Adrenal gland (tissue), 5 donors: ENCODE data around the gene TSFM.

Experiments
- POLR2A ChIP-seq, 2 donors: fragments of 450-650 bp; IDR thresholded peaks; one replicate each; pipeline ENCODE4 v1.6.1; 2017; ENCODE audit warnings: antibody characterized with exemption in 2 of 2, mild to moderate bottlenecking in 2 of 2, moderate library complexity in 1 of 2
- TF ChIP-seq, protein P1 (sequence below), 6 experiments: fragments of 450-650 bp in 4 of 6; fragments of 200-600 bp in 2 of 6; sonication (generic) in 1 of 6; IDR thresholded peaks; 1 replicate in 5 of 6; 2 replicates in 1 of 6; pipeline versions ENCODE4 v1.5.1 to v1.8.0; 2016 to 2021; ENCODE audit warnings: antibody characterized with exemption in 6 of 6, mild to moderate bottlenecking in 2 of 6, moderate library complexity in 1 of 6
- donor health status: DM: no; HTN: no; CAD: no.

DNA sequence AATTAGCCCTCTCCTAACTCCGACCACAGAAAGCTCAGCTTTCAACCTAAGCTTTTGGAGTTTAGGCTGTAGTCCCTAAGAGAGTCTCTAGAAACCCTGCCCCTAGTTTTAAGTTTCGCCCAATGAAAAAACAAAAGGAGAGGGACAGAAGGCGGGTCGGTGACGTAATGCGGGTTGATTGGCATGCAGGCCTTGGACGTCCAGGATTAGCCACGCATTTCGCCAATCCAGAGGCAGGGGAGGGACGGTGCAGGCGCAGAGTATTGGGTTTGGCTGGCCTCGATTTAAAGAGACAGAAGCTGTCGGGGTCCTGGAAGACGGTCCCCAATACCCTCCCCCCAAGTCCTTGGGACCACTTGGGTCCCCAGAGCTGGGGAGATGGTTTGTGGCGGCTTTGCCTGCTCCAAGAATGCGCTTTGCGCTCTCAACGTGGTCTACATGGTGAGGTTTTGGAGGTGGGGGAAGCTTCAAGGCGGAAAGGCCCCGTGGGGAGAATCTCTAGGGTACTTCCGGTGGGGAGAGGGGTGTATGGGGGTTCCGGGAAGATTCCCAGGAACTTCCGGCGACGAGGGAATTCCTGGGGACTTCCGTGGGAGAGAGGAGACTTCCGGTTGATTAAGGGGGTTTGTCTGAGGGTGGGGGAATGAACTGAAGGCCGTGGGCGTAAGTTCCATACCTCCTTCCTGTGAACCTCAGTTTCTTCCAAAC is 37.7 kb upstream of the TSFM start, which contains the start of gene TSPAN31:
- TF ChIP-seq, protein P1, sequence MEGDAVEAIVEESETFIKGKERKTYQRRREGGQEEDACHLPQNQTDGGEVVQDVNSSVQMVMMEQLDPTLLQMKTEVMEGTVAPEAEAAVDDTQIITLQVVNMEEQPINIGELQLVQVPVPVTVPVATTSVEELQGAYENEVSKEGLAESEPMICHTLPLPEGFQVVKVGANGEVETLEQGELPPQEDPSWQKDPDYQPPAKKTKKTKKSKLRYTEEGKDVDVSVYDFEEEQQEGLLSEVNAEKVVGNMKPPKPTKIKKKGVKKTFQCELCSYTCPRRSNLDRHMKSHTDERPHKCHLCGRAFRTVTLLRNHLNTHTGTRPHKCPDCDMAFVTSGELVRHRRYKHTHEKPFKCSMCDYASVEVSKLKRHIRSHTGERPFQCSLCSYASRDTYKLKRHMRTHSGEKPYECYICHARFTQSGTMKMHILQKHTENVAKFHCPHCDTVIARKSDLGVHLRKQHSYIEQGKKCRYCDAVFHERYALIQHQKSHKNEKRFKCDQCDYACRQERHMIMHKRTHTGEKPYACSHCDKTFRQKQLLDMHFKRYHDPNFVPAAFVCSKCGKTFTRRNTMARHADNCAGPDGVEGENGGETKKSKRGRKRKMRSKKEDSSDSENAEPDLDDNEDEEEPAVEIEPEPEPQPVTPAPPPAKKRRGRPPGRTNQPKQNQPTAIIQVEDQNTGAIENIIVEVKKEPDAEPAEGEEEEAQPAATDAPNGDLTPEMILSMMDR (IDR thresholded peaks at IDR 0.05), result peak in 1 of 6 experiments; percentile 7
- peak; percentile 69 to 90 for TF ChIP-seq POLR2A (IDR thresholded peaks at IDR 0.05)
